ENCODE results near the gene INHBC. TPM values are rescaled to one million over a fixed set of nuclear protein-coding genes. Genes with fewer than 3 reads are reported as not detected.

INHBC gene
- polyA plus RNA-seq, 2 donors: 0.01 TPM; not detected in 1

DNA sequence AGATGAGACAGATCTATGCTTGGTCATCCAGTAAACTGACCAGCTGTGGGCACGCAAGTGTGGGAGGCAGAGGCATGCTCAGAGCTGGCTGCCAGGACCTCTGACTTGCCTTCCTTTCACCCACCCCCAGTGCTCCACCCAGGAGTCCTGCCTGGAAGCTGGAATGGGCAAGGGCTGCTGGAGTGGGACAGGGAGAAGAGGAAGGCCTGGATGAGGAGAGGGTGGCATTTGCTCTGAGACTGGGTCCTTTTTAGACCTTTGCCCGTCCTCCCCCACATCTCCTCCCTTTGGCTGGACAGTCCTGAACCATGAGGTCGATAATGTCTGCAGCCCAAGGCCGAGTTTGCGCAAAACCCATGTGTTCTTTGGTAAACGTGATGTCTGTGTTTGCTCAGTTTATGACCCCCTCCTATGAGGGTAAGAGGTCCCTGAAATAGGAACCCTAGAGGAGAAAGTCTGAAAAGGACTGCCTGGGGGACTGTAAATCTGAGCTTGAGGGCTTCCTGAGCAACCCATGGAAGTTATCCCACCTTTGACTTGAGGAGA, 16.7 kb downstream of the INHBC start:
- no peaks in the 10 kb centered on the region for H3K9me3 ChIP-seq (ENCODE audit: control insufficient read depth in 2 of 2, insufficient read depth in 1 of 2, low read depth in 1 of 2, low read length in 1 of 2)
- no peak overlapping the region for H3K27ac ChIP-seq (ENCODE audit: low read depth in 2 of 2, low read length in 1 of 2)
- no peaks in the 10 kb centered on the region for H3K27me3 ChIP-seq (ENCODE audit: control insufficient read depth in 1 of 2, insufficient read depth in 2 of 2, low read length in 2 of 2)
- H3K4me1 ChIP-seq (ENCODE audit: control insufficient read depth in 2 of 2, insufficient read depth in 2 of 2, low read length in 1 of 2): no peaks in the 10 kb centered on the region
- H3K36me3 ChIP-seq (ENCODE audit: control insufficient read depth in 2 of 2, insufficient read depth in 2 of 2, low read length in 1 of 2): no peaks in the 10 kb centered on the region
- H3K4me3 ChIP-seq (ENCODE audit: low read depth in 1 of 2, low read length in 2 of 2): no peak overlapping the region
- 64 to 82% methylated on average over 6 of the region's 6 CpGs for WGBS, 2 donors

DNA sequence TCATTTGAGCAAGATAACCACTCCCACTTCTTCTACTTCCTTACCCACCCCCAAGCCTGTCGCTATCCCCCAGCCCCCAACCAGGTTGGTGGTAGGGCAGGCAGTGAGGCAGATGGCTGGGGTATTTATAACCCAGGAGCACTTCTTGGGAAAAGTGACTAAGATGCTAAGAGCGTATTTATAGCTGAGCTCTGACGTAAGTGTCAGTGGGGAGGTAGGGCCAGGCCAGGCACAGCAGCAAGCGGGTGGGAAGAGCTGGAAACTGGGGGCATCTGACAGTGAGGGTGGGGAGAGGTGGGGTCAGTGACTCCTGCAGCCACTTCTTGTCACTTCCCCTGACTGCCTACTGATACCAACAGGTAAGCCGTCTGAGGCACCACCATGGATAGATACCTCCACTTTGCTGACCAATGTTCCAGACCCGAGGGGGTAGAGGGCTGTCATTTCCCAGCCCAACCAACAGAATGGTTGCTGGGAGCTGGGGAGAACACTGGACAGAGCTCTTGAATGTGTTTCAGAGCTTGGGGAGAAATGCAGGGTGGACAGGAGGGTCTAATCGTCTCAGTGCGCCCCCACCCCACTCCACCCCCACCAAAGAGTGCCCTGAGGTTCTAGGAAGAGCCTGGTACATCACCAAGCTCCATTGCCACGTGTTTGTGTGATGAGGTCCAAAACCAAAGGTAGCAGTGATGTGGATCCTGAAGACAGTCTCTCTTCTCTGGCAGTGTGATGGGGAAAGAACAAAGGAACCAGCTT, 17.8 kb downstream of the INHBC start:
- H3K27me3 ChIP-seq (ENCODE audit: control insufficient read depth in 1 of 2, insufficient read depth in 2 of 2, low read length in 2 of 2): no peaks in the 10 kb centered on the region
- WGBS, 2 donors: 29 to 37% methylated on average over 9 of the region's 9 CpGs
- no peaks in the 10 kb centered on the region for H3K9me3 ChIP-seq (ENCODE audit: control insufficient read depth in 2 of 2, insufficient read depth in 1 of 2, low read depth in 1 of 2, low read length in 1 of 2)
- no peak overlapping the region for H3K27ac ChIP-seq (ENCODE audit: low read depth in 2 of 2, low read length in 1 of 2)
- H3K4me3 ChIP-seq (ENCODE audit: low read depth in 1 of 2, low read length in 2 of 2): no peak overlapping the region
- no peaks in the 10 kb centered on the region for H3K36me3 ChIP-seq (ENCODE audit: control insufficient read depth in 2 of 2, insufficient read depth in 2 of 2, low read length in 1 of 2)
- no peaks in the 10 kb centered on the region for H3K4me1 ChIP-seq (ENCODE audit: control insufficient read depth in 2 of 2, insufficient read depth in 2 of 2, low read length in 1 of 2)

DNA sequence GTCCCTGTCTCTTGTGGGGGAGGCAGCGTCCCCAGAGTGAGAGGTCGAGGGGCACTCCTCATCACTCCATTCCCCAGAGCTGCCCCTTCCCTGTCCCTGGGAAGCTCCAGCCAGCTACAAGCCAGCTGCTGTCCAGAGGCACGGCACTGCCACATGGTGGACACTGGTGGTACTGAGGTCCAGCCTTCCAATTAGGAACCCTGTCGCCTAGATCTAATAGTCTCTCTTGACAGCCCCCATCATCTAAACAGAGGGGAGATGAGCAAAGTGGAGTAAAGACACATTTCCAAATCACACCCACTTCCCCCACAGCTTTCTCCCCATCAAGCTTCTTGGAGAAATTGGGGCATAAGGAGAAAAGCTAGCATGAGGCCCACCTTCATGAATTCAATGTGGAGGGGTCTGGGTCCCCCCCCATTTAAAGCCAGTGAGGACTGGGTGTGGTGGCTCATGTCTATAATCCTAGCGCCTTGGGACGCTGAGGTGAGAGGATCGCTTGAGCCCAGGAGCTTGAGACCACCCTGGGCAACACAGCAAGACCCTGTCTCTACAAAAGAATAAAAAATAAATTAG, 18.4 kb downstream of the INHBC start:
- Histone ChIP-seq H3K4me1 (ENCODE audit: control insufficient read depth in 2 of 2, insufficient read depth in 2 of 2, low read length in 1 of 2) (no peaks in the 10 kb centered on the region), H3K27ac (ENCODE audit: low read depth in 2 of 2, low read length in 1 of 2) (no peak overlapping the region), H3K27me3 (ENCODE audit: control insufficient read depth in 1 of 2, insufficient read depth in 2 of 2, low read length in 2 of 2) (no peaks in the 10 kb centered on the region), H3K4me3 (ENCODE audit: low read depth in 1 of 2, low read length in 2 of 2) (no peak overlapping the region), H3K9me3 (ENCODE audit: control insufficient read depth in 2 of 2, insufficient read depth in 1 of 2, low read depth in 1 of 2, low read length in 1 of 2) (no peaks in the 10 kb centered on the region), H3K36me3 (ENCODE audit: control insufficient read depth in 2 of 2, insufficient read depth in 2 of 2, low read length in 1 of 2) (no peaks in the 10 kb centered on the region)
- WGBS, 2 donors: 21 to 22% methylated on average over 7 of the region's 7 CpGs

DNA sequence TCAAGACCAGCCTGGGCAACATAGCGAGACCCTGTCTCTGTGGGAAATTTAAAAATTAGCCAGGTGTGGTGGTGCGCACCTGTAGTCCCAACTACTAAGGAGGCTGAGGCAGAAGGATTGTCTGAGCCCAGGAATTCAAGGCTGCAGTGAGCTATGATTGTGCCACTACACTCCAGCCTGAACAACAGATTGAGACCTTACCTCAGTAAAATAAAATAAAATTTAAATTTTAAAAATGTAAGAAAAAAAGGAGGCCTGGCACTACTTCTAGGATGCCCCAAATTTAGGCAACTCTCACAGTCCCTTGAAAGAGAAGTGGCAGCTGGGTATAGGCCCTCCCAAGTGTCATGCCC, 19.6 kb downstream of the INHBC start:
- 95 to 96% methylated on average over 2 of the region's 2 CpGs for WGBS, 2 donors
- Histone ChIP-seq H3K27ac (ENCODE audit: low read depth in 2 of 2, low read length in 1 of 2) (no peak overlapping the region), H3K4me3 (ENCODE audit: low read depth in 1 of 2, low read length in 2 of 2) (no peak overlapping the region), H3K36me3 (ENCODE audit: control insufficient read depth in 2 of 2, insufficient read depth in 2 of 2, low read length in 1 of 2) (no peaks in the 10 kb centered on the region), H3K4me1 (ENCODE audit: control insufficient read depth in 2 of 2, insufficient read depth in 2 of 2, low read length in 1 of 2) (no peaks in the 10 kb centered on the region), H3K9me3 (ENCODE audit: control insufficient read depth in 2 of 2, insufficient read depth in 1 of 2, low read depth in 1 of 2, low read length in 1 of 2) (no peaks in the 10 kb centered on the region), H3K27me3 (ENCODE audit: control insufficient read depth in 1 of 2, insufficient read depth in 2 of 2, low read length in 2 of 2) (no peaks in the 10 kb centered on the region)

DNA sequence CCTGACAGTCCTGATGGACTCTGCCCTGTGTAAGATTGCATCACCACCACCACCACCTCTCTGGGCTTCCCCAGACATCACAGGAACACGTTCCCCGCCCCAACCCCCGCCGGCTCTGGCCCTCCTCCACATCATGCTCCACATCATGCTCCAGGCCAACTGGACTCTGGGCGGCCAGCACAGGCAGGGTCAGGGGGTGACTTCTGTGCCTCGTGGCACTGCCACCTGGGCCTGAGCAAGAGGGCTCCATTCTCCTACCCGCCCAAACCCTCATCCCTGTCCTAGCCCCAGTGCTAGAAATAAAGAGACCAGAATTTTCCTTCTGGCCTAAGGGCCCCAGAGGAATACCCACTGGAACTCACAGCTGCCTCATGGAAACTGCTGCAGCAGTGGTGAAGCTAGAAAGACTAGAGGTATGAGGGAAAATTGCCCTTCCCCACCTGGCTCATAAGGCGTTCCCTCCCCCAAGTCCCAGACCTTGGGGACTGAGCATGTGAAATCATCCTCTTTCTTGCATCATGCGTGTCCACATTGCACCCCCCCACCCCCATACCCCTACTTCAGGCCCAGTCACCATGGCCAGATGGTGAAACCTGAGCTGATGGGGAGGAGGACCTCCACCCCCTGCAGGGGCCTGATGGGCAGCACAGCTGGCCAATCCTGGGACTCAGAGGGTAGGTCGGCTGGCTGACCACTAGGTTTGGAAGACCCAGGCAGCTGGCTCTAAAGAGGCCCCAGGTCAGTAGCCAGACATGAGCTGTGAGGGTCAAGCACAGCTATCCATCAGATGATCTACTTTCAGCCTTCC, 20.2 kb downstream of the INHBC start, which contains the start of gene INHBE:
Gene INHBE, plus strand, starts transcription at position 742 of the 808 bp plus-strand sequence. CDS start 230 bp downstream, outside the sequence.
- Histone ChIP-seq H3K4me3 (ENCODE audit: low read depth in 1 of 2, low read length in 2 of 2) (no peak within 1 kb of the TSS), H3K9me3 (ENCODE audit: control insufficient read depth in 2 of 2, insufficient read depth in 1 of 2, low read depth in 1 of 2, low read length in 1 of 2) (no peaks in the 10 kb centered on the region), H3K27me3 (ENCODE audit: control insufficient read depth in 1 of 2, insufficient read depth in 2 of 2, low read length in 2 of 2) (no peaks in the 10 kb centered on the region), H3K4me1 (ENCODE audit: control insufficient read depth in 2 of 2, insufficient read depth in 2 of 2, low read length in 1 of 2) (no peaks in the 10 kb centered on the region), H3K36me3 (ENCODE audit: control insufficient read depth in 2 of 2, insufficient read depth in 2 of 2, low read length in 1 of 2) (no peaks in the 10 kb centered on the region), H3K27ac (ENCODE audit: low read depth in 2 of 2, low read length in 1 of 2) (no peak within 1 kb of the TSS)
- WGBS, 2 donors: 65 to 70% methylated on average over 10 of the region's 10 CpGs

DNA sequence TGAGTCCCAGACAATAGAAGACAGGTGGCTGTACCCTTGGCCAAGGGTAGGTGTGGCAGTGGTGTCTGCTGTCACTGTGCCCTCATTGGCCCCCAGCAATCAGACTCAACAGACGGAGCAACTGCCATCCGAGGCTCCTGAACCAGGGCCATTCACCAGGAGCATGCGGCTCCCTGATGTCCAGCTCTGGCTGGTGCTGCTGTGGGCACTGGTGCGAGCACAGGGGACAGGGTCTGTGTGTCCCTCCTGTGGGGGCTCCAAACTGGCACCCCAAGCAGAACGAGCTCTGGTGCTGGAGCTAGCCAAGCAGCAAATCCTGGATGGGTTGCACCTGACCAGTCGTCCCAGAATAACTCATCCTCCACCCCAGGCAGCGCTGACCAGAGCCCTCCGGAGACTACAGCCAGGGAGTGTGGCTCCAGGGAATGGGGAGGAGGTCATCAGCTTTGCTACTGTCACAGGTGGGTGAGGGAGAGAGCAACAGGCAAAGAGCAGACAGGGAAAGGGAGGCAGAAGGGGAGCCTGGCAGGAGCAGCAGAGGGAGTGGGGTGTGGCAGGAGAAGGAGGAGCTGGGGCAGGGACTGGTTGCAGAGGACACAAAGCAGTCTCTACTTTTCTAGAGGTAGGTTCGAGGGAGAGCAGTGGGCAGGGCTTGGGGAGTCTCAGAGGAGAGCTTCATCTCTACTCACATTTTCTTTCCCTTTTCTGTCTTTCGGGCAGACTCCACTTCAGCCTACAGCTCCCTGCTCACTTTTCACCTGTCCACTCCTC, 21.0 kb downstream of the INHBC start:
- H3K4me1 ChIP-seq (ENCODE audit: control insufficient read depth in 2 of 2, insufficient read depth in 2 of 2, low read length in 1 of 2): no peaks in the 10 kb centered on the region
- H3K9me3 ChIP-seq (ENCODE audit: control insufficient read depth in 2 of 2, insufficient read depth in 1 of 2, low read depth in 1 of 2, low read length in 1 of 2): no peaks in the 10 kb centered on the region
- 51% methylated on average over 10 of the region's 10 CpGs for WGBS, 2 donors
- no peak overlapping the region for H3K27ac ChIP-seq (ENCODE audit: low read depth in 2 of 2, low read length in 1 of 2)
- no peak overlapping the region for H3K4me3 ChIP-seq (ENCODE audit: low read depth in 1 of 2, low read length in 2 of 2)
- no peaks in the 10 kb centered on the region for H3K36me3 ChIP-seq (ENCODE audit: control insufficient read depth in 2 of 2, insufficient read depth in 2 of 2, low read length in 1 of 2)
- no peaks in the 10 kb centered on the region for H3K27me3 ChIP-seq (ENCODE audit: control insufficient read depth in 1 of 2, insufficient read depth in 2 of 2, low read length in 2 of 2)

DNA sequence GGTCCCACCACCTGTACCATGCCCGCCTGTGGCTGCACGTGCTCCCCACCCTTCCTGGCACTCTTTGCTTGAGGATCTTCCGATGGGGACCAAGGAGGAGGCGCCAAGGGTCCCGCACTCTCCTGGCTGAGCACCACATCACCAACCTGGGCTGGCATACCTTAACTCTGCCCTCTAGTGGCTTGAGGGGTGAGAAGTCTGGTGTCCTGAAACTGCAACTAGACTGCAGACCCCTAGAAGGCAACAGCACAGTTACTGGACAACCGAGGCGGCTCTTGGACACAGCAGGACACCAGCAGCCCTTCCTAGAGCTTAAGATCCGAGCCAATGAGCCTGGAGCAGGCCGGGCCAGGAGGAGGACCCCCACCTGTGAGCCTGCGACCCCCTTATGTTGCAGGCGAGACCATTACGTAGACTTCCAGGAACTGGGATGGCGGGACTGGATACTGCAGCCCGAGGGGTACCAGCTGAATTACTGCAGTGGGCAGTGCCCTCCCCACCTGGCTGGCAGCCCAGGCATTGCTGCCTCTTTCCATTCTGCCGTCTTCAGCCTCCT, 21.6 kb downstream of the INHBC start:
- H3K27ac ChIP-seq (ENCODE audit: low read depth in 2 of 2, low read length in 1 of 2): no peak overlapping the region
- no peak overlapping the region for H3K4me3 ChIP-seq (ENCODE audit: low read depth in 1 of 2, low read length in 2 of 2)
- H3K27me3 ChIP-seq (ENCODE audit: control insufficient read depth in 1 of 2, insufficient read depth in 2 of 2, low read length in 2 of 2): no peaks in the 10 kb centered on the region
- H3K4me1 ChIP-seq (ENCODE audit: control insufficient read depth in 2 of 2, insufficient read depth in 2 of 2, low read length in 1 of 2): peaks cover 0 to 6% of the 10 kb centered on the region in 2 donors
- H3K36me3 ChIP-seq (ENCODE audit: control insufficient read depth in 2 of 2, insufficient read depth in 2 of 2, low read length in 1 of 2): no peaks in the 10 kb centered on the region
- 35% methylated on average over 15 of the region's 15 CpGs for WGBS, 2 donors
- H3K9me3 ChIP-seq (ENCODE audit: control insufficient read depth in 2 of 2, insufficient read depth in 1 of 2, low read depth in 1 of 2, low read length in 1 of 2): no peaks in the 10 kb centered on the region

DNA sequence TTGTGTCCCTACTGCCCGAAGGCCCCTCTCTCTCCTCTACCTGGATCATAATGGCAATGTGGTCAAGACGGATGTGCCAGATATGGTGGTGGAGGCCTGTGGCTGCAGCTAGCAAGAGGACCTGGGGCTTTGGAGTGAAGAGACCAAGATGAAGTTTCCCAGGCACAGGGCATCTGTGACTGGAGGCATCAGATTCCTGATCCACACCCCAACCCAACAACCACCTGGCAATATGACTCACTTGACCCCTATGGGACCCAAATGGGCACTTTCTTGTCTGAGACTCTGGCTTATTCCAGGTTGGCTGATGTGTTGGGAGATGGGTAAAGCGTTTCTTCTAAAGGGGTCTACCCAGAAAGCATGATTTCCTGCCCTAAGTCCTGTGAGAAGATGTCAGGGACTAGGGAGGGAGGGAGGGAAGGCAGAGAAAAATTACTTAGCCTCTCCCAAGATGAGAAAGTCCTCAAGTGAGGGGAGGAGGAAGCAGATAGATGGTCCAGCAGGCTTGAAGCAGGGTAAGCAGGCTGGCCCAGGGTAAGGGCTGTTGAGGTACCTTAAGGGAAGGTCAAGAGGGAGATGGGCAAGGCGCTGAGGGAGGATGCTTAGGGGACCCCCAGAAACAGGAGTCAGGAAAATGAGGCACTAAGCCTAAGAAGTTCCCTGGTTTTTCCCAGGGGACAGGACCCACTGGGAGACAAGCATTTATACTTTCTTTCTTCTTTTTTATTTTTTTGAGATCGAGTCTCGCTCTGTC, 22.3 kb downstream of the INHBC start:
- H3K36me3 ChIP-seq (ENCODE audit: control insufficient read depth in 2 of 2, insufficient read depth in 2 of 2, low read length in 1 of 2): no peaks in the 10 kb centered on the region
- no peaks in the 10 kb centered on the region for H3K27me3 ChIP-seq (ENCODE audit: control insufficient read depth in 1 of 2, insufficient read depth in 2 of 2, low read length in 2 of 2)
- H3K27ac ChIP-seq (ENCODE audit: low read depth in 2 of 2, low read length in 1 of 2): no peak overlapping the region
- peaks cover 0 to 6% of the 10 kb centered on the region in 2 donors for H3K4me1 ChIP-seq (ENCODE audit: control insufficient read depth in 2 of 2, insufficient read depth in 2 of 2, low read length in 1 of 2)
- H3K9me3 ChIP-seq (ENCODE audit: control insufficient read depth in 2 of 2, insufficient read depth in 1 of 2, low read depth in 1 of 2, low read length in 1 of 2): no peaks in the 10 kb centered on the region
- H3K4me3 ChIP-seq (ENCODE audit: low read depth in 1 of 2, low read length in 2 of 2): no peak overlapping the region
- WGBS, 2 donors: 83 to 88% methylated on average over 6 of the region's 6 CpGs
